Thyroid gland (tissue), 4 donors: ENCODE measurements around the gene CNOT2.

Source experiments
- POLR2A ChIP-seq, 2 donors: fragments of 450-650 bp; IDR thresholded peaks; one replicate each; pipeline ENCODE4 v1.6.1; 2017; ENCODE audit warnings: antibody characterized with exemption in 2 of 2, mild to moderate bottlenecking in 2 of 2, moderate library complexity in 1 of 2
- TF ChIP-seq, protein P1 (sequence below), 6 experiments: fragments of 200-600 bp in 3 of 6; fragments of 450-650 bp in 3 of 6; sonication (generic) in 3 of 6; IDR thresholded peaks; one replicate each; pipeline ENCODE4 v1.5.1; 2016 to 2019; ENCODE audit warnings: antibody characterized with exemption in 6 of 6, mild to moderate bottlenecking in 2 of 6, inconsistent platforms in 1 of 6, moderate library complexity in 1 of 6

DNA sequence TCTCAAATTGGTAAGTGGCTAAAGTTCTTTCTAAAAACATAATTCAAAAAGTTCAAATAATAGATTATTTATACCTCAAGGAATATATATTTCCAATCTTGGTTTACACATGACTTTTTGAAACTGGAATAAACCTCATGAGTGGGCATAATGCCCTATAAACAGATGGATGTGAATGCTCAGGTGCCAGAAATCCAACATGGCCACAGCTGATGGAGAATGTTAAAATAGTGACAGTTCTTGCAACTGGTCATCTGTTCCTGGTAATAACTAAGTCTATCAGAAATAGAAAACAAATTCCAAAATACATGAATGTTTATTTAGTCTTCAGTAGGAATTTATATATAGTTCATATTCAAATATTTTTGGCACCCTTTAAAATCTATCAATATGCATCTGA lies 21.6 kb upstream of the CNOT2 start:
- TF ChIP-seq, protein P1, sequence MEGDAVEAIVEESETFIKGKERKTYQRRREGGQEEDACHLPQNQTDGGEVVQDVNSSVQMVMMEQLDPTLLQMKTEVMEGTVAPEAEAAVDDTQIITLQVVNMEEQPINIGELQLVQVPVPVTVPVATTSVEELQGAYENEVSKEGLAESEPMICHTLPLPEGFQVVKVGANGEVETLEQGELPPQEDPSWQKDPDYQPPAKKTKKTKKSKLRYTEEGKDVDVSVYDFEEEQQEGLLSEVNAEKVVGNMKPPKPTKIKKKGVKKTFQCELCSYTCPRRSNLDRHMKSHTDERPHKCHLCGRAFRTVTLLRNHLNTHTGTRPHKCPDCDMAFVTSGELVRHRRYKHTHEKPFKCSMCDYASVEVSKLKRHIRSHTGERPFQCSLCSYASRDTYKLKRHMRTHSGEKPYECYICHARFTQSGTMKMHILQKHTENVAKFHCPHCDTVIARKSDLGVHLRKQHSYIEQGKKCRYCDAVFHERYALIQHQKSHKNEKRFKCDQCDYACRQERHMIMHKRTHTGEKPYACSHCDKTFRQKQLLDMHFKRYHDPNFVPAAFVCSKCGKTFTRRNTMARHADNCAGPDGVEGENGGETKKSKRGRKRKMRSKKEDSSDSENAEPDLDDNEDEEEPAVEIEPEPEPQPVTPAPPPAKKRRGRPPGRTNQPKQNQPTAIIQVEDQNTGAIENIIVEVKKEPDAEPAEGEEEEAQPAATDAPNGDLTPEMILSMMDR (IDR thresholded peaks at IDR 0.05): no peak
- no peak for TF ChIP-seq POLR2A (IDR thresholded peaks at IDR 0.05)
